DMS 273 (cell line): ENCODE measurements around the gene GH1.
"Not testable (repeated sequence)": the region's sequence is repeated elsewhere in the genome, so short reads cannot be mapped to it uniquely, and the experiment has no call there.

Experiments
- DNase-seq: peaks from one replicate; lab custom pipeline; 2025; ENCODE audit not compliant: unreplicated experiment; lab: John Stamatoyannopoulos, UW

Gene GH1

GRCh38 chr17:63927464-63928171, 9.0 kb upstream of the GH1 start:
- DNase-seq, result peak; percentile 18

DNA sequence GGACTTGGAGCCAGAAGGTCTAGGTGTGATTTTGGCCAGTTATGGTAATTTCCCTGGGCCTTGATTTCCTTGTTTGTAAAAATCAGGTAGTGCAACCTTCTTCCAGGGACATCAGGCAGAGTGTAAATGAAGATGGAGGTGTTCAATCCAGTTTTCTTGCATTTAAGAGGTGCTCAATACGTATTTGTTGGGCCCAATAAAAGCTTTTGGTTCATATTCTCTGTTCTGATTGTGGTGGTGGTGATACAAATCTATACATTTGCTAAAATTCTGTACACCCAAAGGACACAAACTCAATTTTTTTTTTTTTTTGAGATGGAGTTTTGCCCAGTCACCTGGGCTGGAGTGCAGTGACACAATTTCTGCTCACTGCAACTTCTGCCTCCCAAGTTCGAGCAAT, 7.5 kb upstream of the GH1 start:
- DNase-seq, result no peak

GRCh38 chr17:63925615-63926014, 7.0 kb upstream of the GH1 start:
- no peak for DNase-seq

GRCh38 chr17:63922402-63922801, 3.8 kb upstream of the GH1 start:
- DNase-seq, result not testable (repeated sequence)

DNA sequence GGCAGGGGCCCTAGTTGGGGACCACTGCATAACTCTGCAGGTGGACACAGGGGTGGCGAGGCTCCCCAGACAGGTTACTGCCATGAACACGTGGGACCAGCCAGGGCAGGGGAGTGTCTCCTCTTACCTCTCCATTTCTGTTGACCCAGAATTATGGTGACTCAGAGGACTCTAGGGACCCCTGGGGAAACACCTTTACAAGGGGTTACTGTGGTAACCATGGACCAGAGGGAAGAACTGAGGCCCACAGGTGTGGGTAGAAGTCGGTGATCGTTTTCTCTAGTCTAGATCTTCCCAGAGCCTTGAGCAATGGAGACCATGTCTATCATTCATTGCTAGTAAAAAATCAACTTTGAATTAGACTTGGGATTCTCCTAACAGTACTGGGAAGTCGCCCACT, 2.1 kb upstream of the GH1 start:
- not testable (repeated sequence) for DNase-seq

DNA sequence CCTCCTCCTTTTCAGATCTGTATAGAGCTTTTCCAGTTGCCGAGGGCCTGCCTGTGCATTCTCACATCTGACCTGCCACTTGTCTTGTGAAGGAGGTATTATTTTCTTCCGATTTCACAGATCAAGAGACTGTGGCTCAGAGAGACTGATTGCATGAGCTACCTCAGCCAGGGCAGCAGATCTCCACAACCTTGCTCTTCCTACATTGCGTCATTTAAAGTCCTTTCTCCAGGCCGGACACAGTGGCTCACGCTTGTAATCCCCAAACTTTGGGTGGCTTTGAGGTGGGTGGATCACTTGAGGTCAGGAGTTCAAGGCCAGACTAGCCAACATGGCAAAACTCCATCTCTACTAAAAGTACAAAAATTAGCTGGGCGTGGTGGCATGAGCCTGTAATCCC, 1.4 kb upstream of the GH1 start:
- not testable (repeated sequence) for DNase-seq

- peak; percentile 74 for DNase-seq
These were observed 678 bp upstream of the GH1 start for GRCh38 chr17:63919311-63919723.

GRCh38 chr17:63918305-63918704, 334 bp downstream of the GH1 start:
- DNase-seq, result peak; percentile 17

DNA sequence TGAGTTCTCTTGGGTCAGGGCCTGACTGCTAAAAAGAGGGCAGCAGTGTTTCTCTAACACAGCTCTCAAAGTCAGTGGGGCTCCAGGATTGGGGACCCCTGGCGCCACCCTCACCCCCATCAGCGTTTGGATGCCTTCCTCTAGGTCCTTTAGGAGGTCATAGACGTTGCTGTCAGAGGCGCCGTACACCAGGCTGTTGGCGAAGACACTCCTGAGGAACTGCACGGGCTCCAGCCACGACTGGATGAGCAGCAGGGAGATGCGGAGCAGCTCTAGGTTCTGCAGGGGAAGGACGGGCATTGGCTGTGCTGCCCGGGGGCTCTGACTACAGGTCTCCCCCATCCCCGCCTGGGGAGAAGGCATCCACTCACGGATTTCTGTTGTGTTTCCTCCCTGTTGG, 993 bp downstream of the GH1 start:
- DNase-seq, result no peak

DNA sequence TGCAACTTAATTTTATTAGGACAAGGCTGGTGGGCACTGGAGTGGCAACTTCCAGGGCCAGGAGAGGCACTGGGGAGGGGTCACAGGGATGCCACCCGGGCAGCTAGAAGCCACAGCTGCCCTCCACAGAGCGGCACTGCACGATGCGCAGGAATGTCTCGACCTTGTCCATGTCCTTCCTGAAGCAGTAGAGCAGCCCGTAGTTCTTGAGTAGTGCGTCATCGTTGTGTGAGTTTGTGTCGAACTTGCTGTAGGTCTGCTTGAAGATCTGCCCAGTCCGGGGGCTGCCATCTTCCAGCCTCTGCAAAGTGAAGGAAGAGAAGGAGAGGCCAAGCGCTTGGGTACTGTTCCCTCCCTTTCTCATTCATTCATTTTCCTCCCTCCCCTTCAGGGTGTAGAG, 1.4 kb downstream of the GH1 start:
- DNase-seq, result not testable (repeated sequence)

DNA sequence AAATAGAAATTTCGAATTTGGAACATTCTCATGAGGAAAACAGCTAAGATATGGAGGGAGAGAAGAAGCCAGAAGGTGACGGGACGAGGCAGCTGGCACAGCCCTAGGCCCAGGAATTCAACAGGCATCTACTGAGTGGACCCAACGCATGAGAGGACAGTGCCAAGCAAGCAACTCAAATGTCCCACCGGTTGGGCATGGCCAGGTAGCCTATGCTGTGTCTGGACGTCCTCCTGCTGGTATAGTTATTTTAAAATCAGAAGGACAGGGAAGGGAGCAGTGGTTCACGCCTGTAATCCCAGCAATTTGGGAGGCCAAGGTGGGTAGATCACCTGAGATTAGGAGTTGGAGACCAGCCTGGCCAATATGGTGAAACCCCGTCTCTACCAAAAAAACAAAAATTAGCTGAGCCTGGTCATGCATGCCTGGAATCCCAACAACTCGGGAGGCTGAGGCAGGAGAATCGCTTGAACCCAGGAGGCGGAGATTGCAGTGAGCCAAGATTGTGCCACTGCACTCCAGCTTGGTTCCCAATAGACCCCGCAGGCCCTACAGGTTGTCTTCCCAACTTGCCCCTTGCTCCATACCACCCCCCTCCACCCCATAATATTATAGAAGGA, 2.0 kb downstream of the GH1 start:
- no peak for DNase-seq

DNA sequence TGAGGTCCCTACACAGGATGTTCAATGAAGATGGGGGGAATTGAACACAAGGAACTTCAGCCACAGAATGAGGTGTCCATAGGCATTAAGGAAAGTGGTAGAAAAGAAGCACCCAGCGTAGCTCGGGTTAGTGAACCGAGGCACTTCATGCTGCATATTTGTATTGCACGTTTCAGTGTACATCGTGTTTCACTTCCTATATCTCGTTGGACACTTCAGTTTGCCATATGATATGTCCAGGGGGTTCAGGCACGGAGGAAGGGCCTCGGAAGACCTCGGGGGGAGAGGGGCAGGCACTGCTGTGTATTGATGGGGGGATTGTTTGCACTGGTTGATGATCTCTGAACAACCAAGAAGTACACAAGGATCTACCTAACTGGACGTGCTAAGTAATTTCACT, 2.9 kb downstream of the GH1 start:
- DNase-seq, result not testable (repeated sequence)

GRCh38 chr17:63914471-63914870, 4.2 kb downstream of the GH1 start:
- DNase-seq, result no peak

- peak; percentile 66 for DNase-seq
These were observed 7.0 kb downstream of the GH1 start for GRCh38 chr17:63911657-63912100.

- no peak for DNase-seq
These were observed 7.5 kb downstream of the GH1 start, which contains the start of gene CSHL1 for GRCh38 chr17:63911041-63911635. Gene CSHL1 (minus strand): TSS chr17:63911258. CDS start chr17:63911196, 62 bp downstream.

- DNase-seq, result no peak
These were observed 8.5 kb downstream of the GH1 start for GRCh38 chr17:63910096-63910495.

GRCh38 chr17:63909586-63909985, 9.1 kb downstream of the GH1 start:
- not testable (repeated sequence) for DNase-seq

DNA sequence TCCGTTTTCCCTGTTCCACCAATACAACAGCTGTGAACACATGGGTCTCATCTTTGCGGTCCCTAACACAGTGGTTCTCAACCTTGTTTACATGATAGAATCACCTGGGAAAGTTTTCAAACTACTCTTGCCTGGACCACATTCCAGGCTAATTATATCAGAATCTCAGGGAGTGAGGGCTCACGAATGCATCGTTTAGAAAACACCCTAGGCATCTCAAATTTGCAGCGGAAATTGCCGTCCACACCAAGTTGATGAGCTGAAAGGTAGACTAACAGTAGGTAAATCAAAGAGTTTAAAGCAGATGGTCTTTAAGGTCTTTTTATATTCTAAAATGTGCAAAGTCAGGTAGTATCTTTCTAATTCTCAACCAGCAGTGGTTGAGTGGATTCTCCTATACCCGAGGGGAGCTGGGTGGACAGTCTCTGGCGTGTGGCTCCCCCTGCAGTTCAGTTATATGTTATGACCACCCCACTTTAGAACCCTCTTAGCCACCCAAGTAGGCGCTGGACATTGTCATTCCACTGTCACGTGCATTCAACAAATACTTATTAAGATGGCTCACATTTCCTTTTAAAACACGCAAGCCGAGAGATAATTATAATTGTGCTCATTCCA, 11.4 kb downstream of the GH1 start:
- DNase-seq, result peak; percentile 69

DNA sequence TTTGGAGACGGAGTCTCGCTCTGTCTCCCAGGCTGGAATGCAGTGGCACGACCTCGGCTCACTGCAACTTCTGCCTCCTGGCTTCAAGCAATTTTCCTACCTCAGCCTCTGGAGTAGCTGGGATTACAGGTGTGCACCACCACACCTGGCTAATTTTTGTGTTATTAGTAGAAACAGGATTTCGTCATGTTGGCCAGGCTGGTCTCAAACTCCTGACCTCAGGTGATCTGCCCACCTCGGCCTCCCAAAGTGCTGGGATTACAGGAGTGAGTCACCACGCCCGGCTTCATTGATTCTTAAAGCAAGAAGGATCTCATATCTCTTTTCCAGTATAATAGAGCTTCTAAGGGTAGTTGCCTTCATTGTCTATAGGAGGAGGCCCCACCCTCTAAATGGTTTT, 13.8 kb downstream of the GH1 start:
- not testable (repeated sequence) for DNase-seq

GRCh38 chr17:63903787-63904201, 14.8 kb downstream of the GH1 start:
- peak; percentile 31 for DNase-seq

- peak; percentile 94 for DNase-seq
These were observed 16.7 kb downstream of the GH1 start for GRCh38 chr17:63901971-63902370.
